ENCODE results near the gene TMEM242. TPM values are rescaled to one million over a fixed set of nuclear protein-coding genes. Genes with fewer than 3 reads are reported as not detected.
A peak's percentile ranks its signal among the peaks of the same experiment; 100 is the strongest.

The TMEM242 gene
- polyA plus RNA-seq, 1 donor from 2014 or later, result 14.5 TPM

GRCh38 chr6:157273756-157274470 is 49.4 kb downstream of the TMEM242 start:
- peaks cover 0 to 6% (median 4%) of the 10 kb centered on the region in 3 donors for H3K9me3 Mint-ChIP-seq
- peaks cover 4 to 13% (median 7%) of the 10 kb centered on the region in 3 donors for H3K4me1 Mint-ChIP-seq
- peaks cover 1% of the 10 kb centered on the region for H3K27me3 Mint-ChIP-seq
- H3K36me3 Mint-ChIP-seq, result no peaks in the 10 kb centered on the region
- peak overlapping the region; percentile 93 to 98 (median 95) for H3K4me3 Mint-ChIP-seq
- H3K27ac Mint-ChIP-seq, result peak overlapping the region; percentile 85 to 97 (median 90)

GRCh38 chr6:157272866-157273755 is 50.2 kb downstream of the TMEM242 start:
- Mint-ChIP-seq H3K9me3 (peaks cover 0 to 6% (median 4%) of the 10 kb centered on the region in 3 donors), H3K4me1 (peaks cover 4 to 13% (median 7%) of the 10 kb centered on the region in 3 donors), H3K36me3 (no peaks in the 10 kb centered on the region), H3K27me3 (no peaks in the 10 kb centered on the region), H3K4me3 (peak overlapping the region; percentile 93 to 98 (median 95)), H3K27ac (peak overlapping the region in 2 of 3 donors; percentile 84 to 85)

GRCh38 chr6:157272372-157272771 is 50.9 kb downstream of the TMEM242 start:
- peaks cover 0 to 6% (median 4%) of the 10 kb centered on the region in 3 donors for H3K9me3 Mint-ChIP-seq
- peak overlapping the region in 2 of 4 donors; percentile 8 to 31 for H3K4me3 Mint-ChIP-seq
- H3K27ac Mint-ChIP-seq, result no peak overlapping the region
- H3K36me3 Mint-ChIP-seq, result no peaks in the 10 kb centered on the region
- no peaks in the 10 kb centered on the region for H3K27me3 Mint-ChIP-seq
- H3K4me1 Mint-ChIP-seq, result peaks cover 4 to 13% (median 7%) of the 10 kb centered on the region in 3 donors

- no peak overlapping the region for H3K27ac Mint-ChIP-seq
- H3K36me3 Mint-ChIP-seq, result no peaks in the 10 kb centered on the region
- H3K4me1 Mint-ChIP-seq, result peaks cover 4 to 13% (median 7%) of the 10 kb centered on the region in 3 donors
- peak overlapping the region in 1 of 4 donors; percentile 31 for H3K4me3 Mint-ChIP-seq
- no peaks in the 10 kb centered on the region for H3K27me3 Mint-ChIP-seq
- peaks cover 0 to 6% (median 4%) of the 10 kb centered on the region in 3 donors for H3K9me3 Mint-ChIP-seq
Observed at GRCh38 chr6:157271911-157272310, 51.4 kb downstream of the TMEM242 start.

GRCh38 chr6:157271441-157271840 is 51.9 kb downstream of the TMEM242 start:
- Mint-ChIP-seq H3K4me3 (peak overlapping the region in 1 of 4 donors; percentile 31), H3K4me1 (peaks cover 4 to 13% (median 7%) of the 10 kb centered on the region in 3 donors), H3K27ac (no peak overlapping the region), H3K27me3 (no peaks in the 10 kb centered on the region), H3K36me3 (no peaks in the 10 kb centered on the region), H3K9me3 (peaks cover 0 to 6% (median 4%) of the 10 kb centered on the region in 3 donors)

- Mint-ChIP-seq H3K27ac (no peak overlapping the region), H3K4me3 (peak overlapping the region in 2 of 4 donors; percentile 31 to 33), H3K27me3 (no peaks in the 10 kb centered on the region), H3K9me3 (peaks cover 0 to 6% (median 4%) of the 10 kb centered on the region in 3 donors), H3K4me1 (peaks cover 4 to 13% (median 7%) of the 10 kb centered on the region in 3 donors), H3K36me3 (no peaks in the 10 kb centered on the region)
Observed at GRCh38 chr6:157270916-157271315, 52.4 kb downstream of the TMEM242 start.

- H3K4me1 Mint-ChIP-seq, result peaks cover 4 to 13% (median 7%) of the 10 kb centered on the region in 3 donors
- no peak overlapping the region for H3K27ac Mint-ChIP-seq
- peaks cover 0 to 6% (median 4%) of the 10 kb centered on the region in 3 donors for H3K9me3 Mint-ChIP-seq
- H3K27me3 Mint-ChIP-seq, result no peaks in the 10 kb centered on the region
- no peaks in the 10 kb centered on the region for H3K36me3 Mint-ChIP-seq
- H3K4me3 Mint-ChIP-seq, result no peak overlapping the region
Observed at GRCh38 chr6:157270308-157270707, 53.0 kb downstream of the TMEM242 start.

GRCh38 chr6:157269261-157269794 is 54.0 kb downstream of the TMEM242 start:
- Mint-ChIP-seq H3K4me3 (no peak overlapping the region), H3K9me3 (peaks cover 0 to 6% (median 4%) of the 10 kb centered on the region in 3 donors), H3K4me1 (peaks cover 4 to 13% (median 7%) of the 10 kb centered on the region in 3 donors), H3K36me3 (peaks cover 2% of the 10 kb centered on the region), H3K27me3 (no peaks in the 10 kb centered on the region), H3K27ac (no peak overlapping the region)

- H3K36me3 Mint-ChIP-seq, result peaks cover 2% of the 10 kb centered on the region
- H3K4me3 Mint-ChIP-seq, result no peak overlapping the region
- peaks cover 0 to 6% (median 4%) of the 10 kb centered on the region in 3 donors for H3K9me3 Mint-ChIP-seq
- peaks cover 4 to 9% (median 7%) of the 10 kb centered on the region in 3 donors for H3K4me1 Mint-ChIP-seq
- no peak overlapping the region for H3K27ac Mint-ChIP-seq
- H3K27me3 Mint-ChIP-seq, result no peaks in the 10 kb centered on the region
Observed at GRCh38 chr6:157268835-157269234, 54.5 kb downstream of the TMEM242 start.

- Mint-ChIP-seq H3K4me3 (no peak overlapping the region), H3K9me3 (peaks cover 0 to 6% (median 4%) of the 10 kb centered on the region in 3 donors), H3K27ac (no peak overlapping the region), H3K36me3 (peaks cover 2% of the 10 kb centered on the region), H3K4me1 (peaks cover 4 to 6% (median 5%) of the 10 kb centered on the region in 3 donors), H3K27me3 (no peaks in the 10 kb centered on the region)
Observed at GRCh38 chr6:157268396-157268795, 54.9 kb downstream of the TMEM242 start.

GRCh38 chr6:157267654-157268053 is 55.7 kb downstream of the TMEM242 start:
- Mint-ChIP-seq H3K27me3 (no peaks in the 10 kb centered on the region), H3K27ac (no peak overlapping the region), H3K36me3 (peaks cover 2% of the 10 kb centered on the region), H3K4me1 (peaks cover 0 to 2% (median 2%) of the 10 kb centered on the region in 3 donors), H3K9me3 (peaks cover 0 to 6% (median 4%) of the 10 kb centered on the region in 3 donors), H3K4me3 (no peak overlapping the region)

- peaks cover 0 to 6% (median 4%) of the 10 kb centered on the region in 3 donors for H3K9me3 Mint-ChIP-seq
- peaks cover 0 to 2% (median 2%) of the 10 kb centered on the region in 3 donors for H3K4me1 Mint-ChIP-seq
- H3K4me3 Mint-ChIP-seq, result no peak overlapping the region
- peaks cover 2% of the 10 kb centered on the region for H3K36me3 Mint-ChIP-seq
- no peaks in the 10 kb centered on the region for H3K27me3 Mint-ChIP-seq
- H3K27ac Mint-ChIP-seq, result no peak overlapping the region
Observed at GRCh38 chr6:157267109-157267611, 56.2 kb downstream of the TMEM242 start.

GRCh38 chr6:157266274-157267101 is 56.8 kb downstream of the TMEM242 start:
- Mint-ChIP-seq H3K27ac (no peak overlapping the region), H3K4me1 (peaks cover 0 to 2% (median 2%) of the 10 kb centered on the region in 3 donors), H3K27me3 (no peaks in the 10 kb centered on the region), H3K4me3 (no peak overlapping the region), H3K36me3 (peaks cover 2% of the 10 kb centered on the region), H3K9me3 (peaks cover 0 to 6% (median 4%) of the 10 kb centered on the region in 3 donors)

GRCh38 chr6:157265635-157266034 is 57.7 kb downstream of the TMEM242 start:
- no peak overlapping the region for H3K27ac Mint-ChIP-seq
- peaks cover 4% of the 10 kb centered on the region for H3K27me3 Mint-ChIP-seq
- no peak overlapping the region for H3K4me3 Mint-ChIP-seq
- H3K36me3 Mint-ChIP-seq, result peaks cover 2% of the 10 kb centered on the region
- peaks cover 0 to 2% (median 2%) of the 10 kb centered on the region in 3 donors for H3K4me1 Mint-ChIP-seq
- peaks cover 0 to 5% (median 4%) of the 10 kb centered on the region in 3 donors for H3K9me3 Mint-ChIP-seq
